K562 (cell line): ENCODE data around the gene SLC24A3. TPM values are rescaled to one million over a fixed set of nuclear protein-coding genes. Genes with fewer than 3 reads are reported as not detected.

ENCODE experiments used
- ATAC-seq: fragments of 200-7000 bp; cut with Tn5 transposase; 3 replicates; pipeline ENCODE4 v1.9.1; 2020; ENCODE audit warnings: moderate library complexity
- BruUV-seq: library from RNA; stranded (reverse); fragments of 400-500 nt; replicated peaks from 2 replicates; lab custom pipeline; 2021; lab: Mats Ljungman, UMichigan
- CTCF ChIA-PET: fragments of 300-600 bp; formaldehyde crosslinking; extraction: SDS; loops from one replicate; lab custom pipeline; 2021; ENCODE audit warnings: low intra/inter-chr PET ratio; lab: Yijun Ruan, JAX
- POLR2A ChIA-PET: fragments of 300-600, 350-650 bp; sonication (Branson Sonifier 250); formaldehyde crosslinking; extraction: SDS; loops from one replicate; lab custom pipeline; 2021; ENCODE audit warnings: antibody characterized with exemption, inconsistent platforms; lab: Yijun Ruan, JAX
- DNase-seq, 4 experiments: peaks; one replicate each; pipeline versions ENCODE4 v3.0.0 to v3.0.0-alpha.2; 2011 to 2018; ENCODE audit warnings: low spot score in 3 of 4, mixed read lengths in 3 of 4; ENCODE audit errors: extremely low read depth in 1 of 4
- FAIRE-seq: peaks from 2 replicates; lab custom pipeline; 2011; peaks lifted over from hg19 to GRCh38; lab: Jason Lieb, UNC
- H2AFZ ChIP-seq: 2 replicates; pipeline ENCODE4 v1.6.0; 2011; ENCODE audit warnings: low read depth, low read length, control low read depth, inconsistent platforms
- H3K27ac ChIP-seq: fragments of 200-600 bp; 3 replicates; pipeline ENCODE4 v1.8.0; 2011; ENCODE audit warnings: low read depth, mild to moderate bottlenecking, control low read depth, inconsistent platforms, low read length, moderate library complexity, mixed read lengths; ENCODE audit errors: extremely low read depth
- H3K27me3 ChIP-seq, 2 experiments: fragments of 300-600 bp in 1 of 2; 2 replicates in 1 of 2; 3 replicates in 1 of 2; pipeline versions ENCODE4 v1.6.0 to v1.8.0; 2011; ENCODE audit warnings: inconsistent platforms in 2 of 2, low read length in 2 of 2, mild to moderate bottlenecking in 1 of 2, mixed read lengths in 1 of 2, moderate library complexity in 1 of 2; ENCODE audit not compliant: control insufficient read depth in 2 of 2, insufficient read depth in 2 of 2
- H3K36me3 ChIP-seq: fragments of 300-600 bp; 3 replicates; pipeline ENCODE4 v1.8.0; 2011; ENCODE audit warnings: mild to moderate bottlenecking, low read length, inconsistent platforms; ENCODE audit not compliant: control insufficient read depth, insufficient read depth
- H3K4me1 ChIP-seq, 2 experiments: fragments of 200-600 bp in 1 of 2; replicated peaks in 1 of 2; 2 replicates in 1 of 2; 3 replicates in 1 of 2; pipeline versions ENCODE4 v1.5.1 to v1.8.0; 2011; ENCODE audit warnings: inconsistent platforms in 2 of 2, low read length in 2 of 2, mild to moderate bottlenecking in 1 of 2, mixed read lengths in 1 of 2, moderate library complexity in 1 of 2; ENCODE audit not compliant: control insufficient read depth in 2 of 2, insufficient read depth in 2 of 2
- H3K4me2 ChIP-seq: 2 replicates; pipeline ENCODE4 v1.6.1; 2011; ENCODE audit warnings: low read length, control low read depth, inconsistent platforms, mixed read lengths; ENCODE audit not compliant: insufficient read depth
- H3K4me3 ChIP-seq: fragments of 200-600 bp; sonication (generic), shearing (Covaris generic); 2 replicates; pipeline ENCODE4 v1.5.1; 2016; ENCODE audit warnings: control low read depth, inconsistent platforms
- H3K79me2 ChIP-seq: fragments of 200-600 bp; 3 replicates; pipeline ENCODE4 v1.8.0; 2011; ENCODE audit warnings: low read length, inconsistent platforms; ENCODE audit not compliant: control insufficient read depth, insufficient read depth
- H3K9ac ChIP-seq, 2 experiments: 2 replicates each; pipeline versions ENCODE4 v1.6.0 to v1.6.1; 2011; ENCODE audit warnings: low read depth in 2 of 2, low read length in 2 of 2, control low read depth in 1 of 2, inconsistent platforms in 1 of 2, mild to moderate bottlenecking in 1 of 2, mixed read lengths in 1 of 2; ENCODE audit not compliant: insufficient read depth in 1 of 2
- H3K9me1 ChIP-seq: one replicate; pipeline ENCODE4 v1.6.0; 2011; ENCODE audit warnings: inconsistent platforms, mild to moderate bottlenecking, low read length, moderate library complexity; ENCODE audit not compliant: control insufficient read depth, insufficient read depth
- H3K9me3 ChIP-seq: replicated peaks from 2 replicates; pipeline ENCODE4 v1.5.1; 2011; ENCODE audit warnings: low read depth, low read length, inconsistent platforms; ENCODE audit not compliant: control insufficient read depth, insufficient read depth
- H4K20me1 ChIP-seq: replicated peaks from 2 replicates; pipeline ENCODE4 v1.6.1; 2011; ENCODE audit warnings: low read length, inconsistent platforms, mixed read lengths; ENCODE audit not compliant: control insufficient read depth, insufficient read depth
- GATAD2A ChIP-seq: fragments of 450-650 bp; IDR thresholded peaks from 2 replicates; pipeline ENCODE4 v1.6.1; 2017
- GMEB1 ChIP-seq: fragments of 250-450 bp; sonication (Bioruptor Pico); IDR thresholded peaks from 2 replicates; pipeline ENCODE4 v1.4.0; 2020; ENCODE audit warnings: mild to moderate bottlenecking
- HNRNPL ChIP-seq: fragments of 200-400 bp; formaldehyde crosslinking; IDR thresholded peaks from 2 replicates; pipeline ENCODE4 v1.6.1; 2017; ENCODE audit warnings: low read depth, mild to moderate bottlenecking, low read length
- MEF2D ChIP-seq: conservative IDR thresholded peaks from 2 replicates; pipeline ENCODE4 v1.6.1; 2016; ENCODE audit warnings: low read depth, missing genetic modification characterization, missing compliant biosample characterization
- PCBP2 ChIP-seq: fragments of 200-400 bp; formaldehyde crosslinking; IDR thresholded peaks from 2 replicates; pipeline ENCODE4 v1.6.1; 2018; ENCODE audit warnings: low read length, low read depth, mild to moderate bottlenecking, moderate library complexity; ENCODE audit not compliant: poor library complexity, severe bottlenecking
- SIX5 ChIP-seq, 2 experiments: IDR thresholded peaks; 2 replicates each; pipeline ENCODE4 v1.6.1; 2011; ENCODE audit warnings: low read length in 2 of 2, borderline replicate concordance in 1 of 2, low read depth in 1 of 2, mild to moderate bottlenecking in 1 of 2, moderate library complexity in 1 of 2; ENCODE audit not compliant: insufficient read depth in 1 of 2
- ZNF184 ChIP-seq: sonication (generic); formaldehyde crosslinking; IDR thresholded peaks from 2 replicates; pipeline ENCODE4 v1.5.0; 2020; ENCODE audit warnings: missing genetic modification reagents
- ZNF224 ChIP-seq: sonication (generic); formaldehyde crosslinking; IDR thresholded peaks from 2 replicates; pipeline ENCODE4 v1.8.0; 2022; ENCODE audit warnings: mild to moderate bottlenecking, missing genetic modification reagents
- WGBS: fragments of 100-300 bp; shearing (Covaris generic); methylation state at CpG from one replicate; pipeline ENCODE4 v1.1.6; 2016; ENCODE audit warnings: low coverage, mixed read lengths; ENCODE audit not compliant: insufficient coverage; ENCODE audit errors: missing lambda C conversion rate; 5-methylcytosine and 5-hydroxymethylcytosine counted together
- in situ Hi-C: fragments of 300-500 bp; cut with MboI; formaldehyde crosslinking; loops from 4 replicates; pipeline ENCODE4 v1.15.0; 2018; ENCODE audit warnings: inconsistent platforms, mixed read lengths
- intact Hi-C: fragments of 100-400 bp; cut with micrococcal nuclease; formaldehyde crosslinking; loops from 2 replicates; pipeline ENCODE4 v1.14.2; 2022
- polyA plus RNA-seq, 8 experiments: library from polyadenylated mRNA; depleted of rRNA in 4 of 8; stranded (reverse) in 5 of 8; unstranded in 3 of 8; fragments of >200 nt; fragmentation: Nextera tagmentation in 2 of 8; fragmentation: Illumina TruSeq in 1 of 8; extraction: Ambion mirVana in 2 of 8; extraction: Trizol in 1 of 8; gene quantifications; 2 replicates each; pipeline versions ENCODE4 v1.2.1 to v1.2.3, GENCODE V29; 2011 to 2014; ENCODE audit warnings: inconsistent platforms in 1 of 8, missing spikeins in 1 of 8
- total RNA-seq, 7 experiments: library from RNA; depleted of rRNA in 6 of 7; stranded (reverse); fragments of >200 nt in 6 of 7; fragmentation: Illumina TruSeq in 2 of 7; extraction: Trizol in 2 of 7; gene quantifications; 2 replicates each; pipeline versions ENCODE4 v1.2.1 to v1.2.3, GENCODE V29; 2011 to 2021; ENCODE audit warnings: low replicate concordance in 1 of 7

The SLC24A3 gene
- total and polyA plus RNA-seq, 9 of the 15 experiments (the other 6 are each of a cell fraction or from before 2014, with no cell fraction given): not detected

- Histone ChIP-seq H3K79me2 (no peaks in the 10 kb centered on the region), H3K27ac (no peak overlapping the region), H3K4me1 (no peaks in the 10 kb centered on the region), H4K20me1 (no peaks in the 10 kb centered on the region), H3K9me1 (no peaks in the 10 kb centered on the region), H3K9me3 (no peaks in the 10 kb centered on the region), H2AFZ (no peak overlapping the region), H3K9ac (no peak overlapping the region), H3K4me3 (no peak overlapping the region)
- CTCF ChIA-PET: no interaction called here
- FAIRE-seq (no peak), DNase-seq (no peak), ATAC-seq (no peak)
- POLR2A ChIA-PET: no interaction called here
- WGBS: 2% methylated on average over 3 of the region's 3 CpGs
- no TSS peak for BruUV-seq
- in situ Hi-C loops (no loop called here), intact Hi-C loops (no loop called here)
- TF ChIP-seq SIX5 (IDR thresholded peaks at IDR 0.05; ENCODE audit: borderline replicate concordance in 1 of 2, insufficient read depth in 1 of 2, low read depth in 1 of 2, low read length in 2 of 2): no peak
- TF ChIP-seq ZNF184: no peak
- TF ChIP-seq HNRNPL: no peak
- TF ChIP-seq ZNF224 (CRISPR knock-in tag): no peak
- no peak for TF ChIP-seq GMEB1 (CRISPR knock-in tag)
- no peak for TF ChIP-seq PCBP2
- TF ChIP-seq GATAD2A: no peak
- TF ChIP-seq MEF2D (tag): no peak
- TF ChIP-seq, all 486 proteins: peak for 0
- Histone ChIP-seq H3K36me3 (no peaks in the 10 kb centered on the region), H3K27me3 (no peaks in the 10 kb centered on the region), H3K4me2 (no peak overlapping the region)
These were observed 95.7 kb downstream of the SLC24A3 start for GRCh38 chr20:19308146-19308545.
